PFSK-1 (cell line): ENCODE data around the gene OR8B8.

Experiments
- FOXP2 ChIP-seq: optimal IDR thresholded peaks from 2 replicates; pipeline ENCODE3; 2011; ENCODE audit warnings: borderline replicate concordance, control low read depth, inconsistent platforms; ENCODE audit not compliant: insufficient read depth; ENCODE audit errors: extremely low read length, extremely low read depth
- POLR2AphosphoS5 ChIP-seq: IDR thresholded peaks from 2 replicates; pipeline ENCODE4 v1.6.1; 2012; ENCODE audit warnings: low read depth, mild to moderate bottlenecking, control low read depth, low read length, moderate library complexity
- SIN3A ChIP-seq: IDR thresholded peaks from 2 replicates; pipeline ENCODE4 v1.6.1; 2012; ENCODE audit warnings: mild to moderate bottlenecking, low read length, moderate library complexity, borderline replicate concordance; ENCODE audit not compliant: insufficient read depth
- TF ChIP-seq, protein P1 (sequence below), 2 experiments: IDR thresholded peaks; 2 replicates each; pipeline versions ENCODE4 v1.6.1 to v1.8.0; 2011 to 2012; ENCODE audit warnings: low read depth in 2 of 2, low read length in 2 of 2, control low read depth in 1 of 2, inconsistent platforms in 1 of 2, mild to moderate bottlenecking in 1 of 2, moderate library complexity in 1 of 2; ENCODE audit not compliant: insufficient read depth in 1 of 2

DNA sequence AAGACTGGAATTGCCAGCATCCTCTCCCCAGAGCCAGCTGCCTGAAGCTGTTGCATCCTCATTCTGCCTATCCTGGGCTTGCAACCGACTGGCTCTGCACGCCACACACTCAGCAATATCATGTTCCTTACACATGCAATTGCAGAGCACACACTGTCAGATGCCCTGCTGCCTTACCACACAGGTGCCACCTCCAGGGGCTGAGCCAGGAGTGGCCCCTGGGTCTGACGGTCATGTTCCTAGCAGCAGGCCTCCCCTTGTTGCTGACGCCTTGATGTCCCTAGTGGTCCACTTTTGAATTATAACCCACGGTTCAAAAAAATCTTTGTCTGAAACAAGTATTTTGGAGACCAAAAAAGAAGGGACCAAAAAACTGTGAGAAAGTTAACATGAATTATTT is 18.5 kb upstream of the OR8B8 start:
- no peak for TF ChIP-seq SIN3A
- TF ChIP-seq, protein P1, sequence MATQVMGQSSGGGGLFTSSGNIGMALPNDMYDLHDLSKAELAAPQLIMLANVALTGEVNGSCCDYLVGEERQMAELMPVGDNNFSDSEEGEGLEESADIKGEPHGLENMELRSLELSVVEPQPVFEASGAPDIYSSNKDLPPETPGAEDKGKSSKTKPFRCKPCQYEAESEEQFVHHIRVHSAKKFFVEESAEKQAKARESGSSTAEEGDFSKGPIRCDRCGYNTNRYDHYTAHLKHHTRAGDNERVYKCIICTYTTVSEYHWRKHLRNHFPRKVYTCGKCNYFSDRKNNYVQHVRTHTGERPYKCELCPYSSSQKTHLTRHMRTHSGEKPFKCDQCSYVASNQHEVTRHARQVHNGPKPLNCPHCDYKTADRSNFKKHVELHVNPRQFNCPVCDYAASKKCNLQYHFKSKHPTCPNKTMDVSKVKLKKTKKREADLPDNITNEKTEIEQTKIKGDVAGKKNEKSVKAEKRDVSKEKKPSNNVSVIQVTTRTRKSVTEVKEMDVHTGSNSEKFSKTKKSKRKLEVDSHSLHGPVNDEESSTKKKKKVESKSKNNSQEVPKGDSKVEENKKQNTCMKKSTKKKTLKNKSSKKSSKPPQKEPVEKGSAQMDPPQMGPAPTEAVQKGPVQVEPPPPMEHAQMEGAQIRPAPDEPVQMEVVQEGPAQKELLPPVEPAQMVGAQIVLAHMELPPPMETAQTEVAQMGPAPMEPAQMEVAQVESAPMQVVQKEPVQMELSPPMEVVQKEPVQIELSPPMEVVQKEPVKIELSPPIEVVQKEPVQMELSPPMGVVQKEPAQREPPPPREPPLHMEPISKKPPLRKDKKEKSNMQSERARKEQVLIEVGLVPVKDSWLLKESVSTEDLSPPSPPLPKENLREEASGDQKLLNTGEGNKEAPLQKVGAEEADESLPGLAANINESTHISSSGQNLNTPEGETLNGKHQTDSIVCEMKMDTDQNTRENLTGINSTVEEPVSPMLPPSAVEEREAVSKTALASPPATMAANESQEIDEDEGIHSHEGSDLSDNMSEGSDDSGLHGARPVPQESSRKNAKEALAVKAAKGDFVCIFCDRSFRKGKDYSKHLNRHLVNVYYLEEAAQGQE (IDR thresholded peaks at IDR 0.05; ENCODE audit: insufficient read depth in 1 of 2, low read depth in 2 of 2, low read length in 2 of 2) = no peak
- no peak for TF ChIP-seq POLR2AphosphoS5
- TF ChIP-seq FOXP2 = no peak
